OCI-LY7 (cell line): ENCODE results near the gene OR51L1.

Source experiments
- EZH2phosphoT487 ChIP-seq: fragments of 200-600 bp; sonication (generic); IDR thresholded peaks from 2 replicates; pipeline ENCODE4 v1.6.1; 2018; ENCODE audit warnings: low read depth, borderline replicate concordance, mild to moderate bottlenecking, mixed run types, antibody characterized with exemption, low read length, moderate library complexity, mixed read lengths
- TF ChIP-seq, protein P1 (sequence below): fragments of 200-600 bp; sonication (generic); conservative IDR thresholded peaks from 2 replicates; pipeline ENCODE4 v1.5.1; 2014; ENCODE audit warnings: mild to moderate bottlenecking, antibody characterized with exemption, low read length, moderate library complexity, mixed read lengths

DNA sequence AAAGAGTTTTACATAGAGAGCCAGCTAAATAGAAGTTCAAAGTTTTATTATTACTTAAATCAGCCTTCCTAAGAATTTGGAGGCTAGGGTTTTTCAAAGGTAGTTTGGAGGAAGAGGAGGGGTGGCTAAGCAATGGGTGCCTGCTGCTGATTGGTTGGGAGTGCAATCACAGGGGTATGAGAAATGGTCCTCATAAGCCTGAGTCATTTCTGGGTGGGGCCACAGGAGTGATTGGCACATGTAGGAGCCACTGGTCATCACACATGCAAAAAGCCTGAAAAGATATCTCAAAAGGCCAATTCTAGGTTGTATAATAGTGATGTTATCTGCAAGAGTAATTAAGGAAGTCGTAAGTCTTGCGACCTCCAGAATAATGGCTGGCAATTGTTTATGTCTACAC, 12.9 kb downstream of the OR51L1 start:
- TF ChIP-seq, protein P1, sequence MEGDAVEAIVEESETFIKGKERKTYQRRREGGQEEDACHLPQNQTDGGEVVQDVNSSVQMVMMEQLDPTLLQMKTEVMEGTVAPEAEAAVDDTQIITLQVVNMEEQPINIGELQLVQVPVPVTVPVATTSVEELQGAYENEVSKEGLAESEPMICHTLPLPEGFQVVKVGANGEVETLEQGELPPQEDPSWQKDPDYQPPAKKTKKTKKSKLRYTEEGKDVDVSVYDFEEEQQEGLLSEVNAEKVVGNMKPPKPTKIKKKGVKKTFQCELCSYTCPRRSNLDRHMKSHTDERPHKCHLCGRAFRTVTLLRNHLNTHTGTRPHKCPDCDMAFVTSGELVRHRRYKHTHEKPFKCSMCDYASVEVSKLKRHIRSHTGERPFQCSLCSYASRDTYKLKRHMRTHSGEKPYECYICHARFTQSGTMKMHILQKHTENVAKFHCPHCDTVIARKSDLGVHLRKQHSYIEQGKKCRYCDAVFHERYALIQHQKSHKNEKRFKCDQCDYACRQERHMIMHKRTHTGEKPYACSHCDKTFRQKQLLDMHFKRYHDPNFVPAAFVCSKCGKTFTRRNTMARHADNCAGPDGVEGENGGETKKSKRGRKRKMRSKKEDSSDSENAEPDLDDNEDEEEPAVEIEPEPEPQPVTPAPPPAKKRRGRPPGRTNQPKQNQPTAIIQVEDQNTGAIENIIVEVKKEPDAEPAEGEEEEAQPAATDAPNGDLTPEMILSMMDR: no peak
- no peak for TF ChIP-seq EZH2phosphoT487
